Endothelial cell (in vitro differentiated cells): ENCODE results near the gene ADGRG2. TPM values are rescaled to one million over a fixed set of nuclear protein-coding genes. Genes with fewer than 3 reads are reported as not detected.

Source experiments
- DNase-seq: peaks from one replicate; pipeline ENCODE4 v3.0.0; 2021; ENCODE audit warnings: low spot score
- H3K27ac Mint-ChIP-seq: one replicate; pipeline ENCODE4 v1.8.0; 2021; ENCODE audit warnings: mixed read lengths, inconsistent platforms; ENCODE audit not compliant: unreplicated experiment
- H3K27me3 Mint-ChIP-seq: one replicate; pipeline ENCODE4 v1.8.0; 2021; ENCODE audit warnings: mild to moderate bottlenecking, moderate library complexity, mixed read lengths, inconsistent platforms; ENCODE audit not compliant: unreplicated experiment
- H3K36me3 Mint-ChIP-seq: one replicate; pipeline ENCODE4 v1.8.0; 2021; ENCODE audit warnings: mild to moderate bottlenecking, low read depth, mixed read lengths, inconsistent platforms; ENCODE audit not compliant: unreplicated experiment
- H3K4me1 Mint-ChIP-seq: one replicate; pipeline ENCODE4 v1.8.0; 2021; ENCODE audit warnings: mild to moderate bottlenecking, mixed read lengths, inconsistent platforms; ENCODE audit not compliant: unreplicated experiment
- H3K4me3 Mint-ChIP-seq: one replicate; pipeline ENCODE4 v1.8.0; 2021; ENCODE audit warnings: mild to moderate bottlenecking, mixed read lengths, inconsistent platforms; ENCODE audit not compliant: unreplicated experiment
- H3K9me3 Mint-ChIP-seq: one replicate; pipeline ENCODE4 v1.8.0; 2021; ENCODE audit warnings: mixed read lengths, inconsistent platforms; ENCODE audit not compliant: unreplicated experiment
- total RNA-seq: library from RNA; stranded (reverse); fragmentation: NEBNext Ultra II Directional; extraction: Animal tissue kit (Norgen Biotek cat#: 25700); gene quantifications from one replicate; pipeline ENCODE4 v1.2.1, GENCODE V29; 2021; ENCODE audit not compliant: unreplicated experiment
- TF ChIP-seq, protein P1 (sequence below): fragments of 200-600 bp; sonication (generic); IDR thresholded peaks from one replicate; pipeline ENCODE4 v1.5.0; 2021; ENCODE audit warnings: antibody characterized with exemption; ENCODE audit not compliant: unreplicated experiment

The ADGRG2 gene
- total RNA-seq, 1 donor from 2014 or later = not detected

DNA sequence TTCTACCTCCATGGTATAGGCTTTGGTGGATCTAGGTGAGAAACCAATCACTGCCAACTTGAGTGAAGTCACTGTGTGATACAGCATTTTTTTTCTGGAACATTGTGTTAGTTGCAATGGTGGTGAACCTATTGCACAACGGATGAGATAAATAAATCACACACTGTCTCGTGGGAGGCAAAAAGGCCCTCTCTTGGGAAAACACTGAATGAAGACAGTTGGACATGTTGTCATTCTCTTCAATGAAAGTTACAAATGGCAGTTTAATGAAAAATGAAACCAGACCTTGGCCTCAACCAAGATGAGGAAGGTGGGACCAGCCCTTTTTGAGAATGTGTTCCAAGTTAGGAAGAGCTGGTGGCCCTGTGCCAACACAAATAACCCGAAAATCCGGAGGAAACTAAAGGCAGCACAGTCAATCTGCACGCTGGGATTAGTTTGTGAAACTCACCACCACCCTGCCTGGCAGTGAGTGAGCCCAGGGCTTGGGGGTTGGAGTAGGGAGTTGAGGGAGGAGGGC, 5.4 kb upstream of the ADGRG2 start:
- Mint-ChIP-seq H3K36me3 (no peaks in the 10 kb centered on the region), H3K27me3 (no peaks in the 10 kb centered on the region), H3K4me1 (no peaks in the 10 kb centered on the region), H3K27ac (no peak overlapping the region), H3K9me3 (no peaks in the 10 kb centered on the region), H3K4me3 (no peak overlapping the region)
- TF ChIP-seq, protein P1, sequence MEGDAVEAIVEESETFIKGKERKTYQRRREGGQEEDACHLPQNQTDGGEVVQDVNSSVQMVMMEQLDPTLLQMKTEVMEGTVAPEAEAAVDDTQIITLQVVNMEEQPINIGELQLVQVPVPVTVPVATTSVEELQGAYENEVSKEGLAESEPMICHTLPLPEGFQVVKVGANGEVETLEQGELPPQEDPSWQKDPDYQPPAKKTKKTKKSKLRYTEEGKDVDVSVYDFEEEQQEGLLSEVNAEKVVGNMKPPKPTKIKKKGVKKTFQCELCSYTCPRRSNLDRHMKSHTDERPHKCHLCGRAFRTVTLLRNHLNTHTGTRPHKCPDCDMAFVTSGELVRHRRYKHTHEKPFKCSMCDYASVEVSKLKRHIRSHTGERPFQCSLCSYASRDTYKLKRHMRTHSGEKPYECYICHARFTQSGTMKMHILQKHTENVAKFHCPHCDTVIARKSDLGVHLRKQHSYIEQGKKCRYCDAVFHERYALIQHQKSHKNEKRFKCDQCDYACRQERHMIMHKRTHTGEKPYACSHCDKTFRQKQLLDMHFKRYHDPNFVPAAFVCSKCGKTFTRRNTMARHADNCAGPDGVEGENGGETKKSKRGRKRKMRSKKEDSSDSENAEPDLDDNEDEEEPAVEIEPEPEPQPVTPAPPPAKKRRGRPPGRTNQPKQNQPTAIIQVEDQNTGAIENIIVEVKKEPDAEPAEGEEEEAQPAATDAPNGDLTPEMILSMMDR = no peak
- no peak for DNase-seq

DNA sequence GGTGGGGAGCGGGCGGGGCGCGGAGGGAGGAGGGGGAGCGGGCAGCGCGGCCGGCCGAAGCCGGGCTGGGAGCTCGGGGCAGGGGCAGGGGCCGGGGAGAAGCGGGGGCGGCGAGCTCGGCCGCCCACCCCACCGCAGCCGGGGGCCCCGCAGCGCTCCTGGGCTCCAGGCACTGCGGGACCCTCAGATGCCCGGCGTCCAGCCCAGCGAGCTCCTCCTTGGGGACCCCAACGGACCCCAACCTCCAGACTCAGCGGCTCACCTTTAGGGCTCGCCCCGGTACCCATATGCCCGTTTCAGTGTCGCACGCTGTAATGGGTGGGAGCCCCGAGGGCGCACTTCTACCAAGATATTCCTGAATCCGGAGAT, 357 bp upstream of the ADGRG2 start:
- no peaks in the 10 kb centered on the region for H3K9me3 Mint-ChIP-seq
- no peak for DNase-seq
- no peaks in the 10 kb centered on the region for H3K27me3 Mint-ChIP-seq
- H3K27ac Mint-ChIP-seq = no peak overlapping the region
- TF ChIP-seq, protein P1 = no peak
- H3K4me3 Mint-ChIP-seq = peak overlapping the region; percentile 65
- no peaks in the 10 kb centered on the region for H3K4me1 Mint-ChIP-seq
- no peaks in the 10 kb centered on the region for H3K36me3 Mint-ChIP-seq

DNA sequence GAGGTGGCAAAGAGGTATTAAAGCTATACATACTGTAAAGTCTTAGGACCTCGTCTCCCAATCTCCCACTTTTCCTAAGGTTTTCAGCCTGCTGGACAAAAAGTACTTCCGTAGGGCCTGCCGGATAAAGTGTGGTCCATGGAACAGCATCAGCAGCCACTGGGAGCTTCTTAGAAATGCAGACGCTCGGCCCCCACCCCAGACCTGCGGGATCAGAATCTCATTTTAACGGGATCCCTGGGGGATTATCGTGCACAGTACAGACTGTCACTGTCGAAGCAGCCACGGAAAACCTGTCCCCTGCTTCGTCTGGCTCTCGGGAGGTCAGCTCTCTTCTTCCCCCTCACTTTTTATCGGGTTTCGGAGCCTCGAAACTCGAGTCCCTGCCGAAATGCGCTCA, 802 bp downstream of the ADGRG2 start:
- no peak overlapping the region for H3K27ac Mint-ChIP-seq
- H3K27me3 Mint-ChIP-seq = no peaks in the 10 kb centered on the region
- no peaks in the 10 kb centered on the region for H3K4me1 Mint-ChIP-seq
- no peak for DNase-seq
- H3K9me3 Mint-ChIP-seq = no peaks in the 10 kb centered on the region
- TF ChIP-seq, protein P1 = no peak
- no peaks in the 10 kb centered on the region for H3K36me3 Mint-ChIP-seq
- H3K4me3 Mint-ChIP-seq = no peak overlapping the region

DNA sequence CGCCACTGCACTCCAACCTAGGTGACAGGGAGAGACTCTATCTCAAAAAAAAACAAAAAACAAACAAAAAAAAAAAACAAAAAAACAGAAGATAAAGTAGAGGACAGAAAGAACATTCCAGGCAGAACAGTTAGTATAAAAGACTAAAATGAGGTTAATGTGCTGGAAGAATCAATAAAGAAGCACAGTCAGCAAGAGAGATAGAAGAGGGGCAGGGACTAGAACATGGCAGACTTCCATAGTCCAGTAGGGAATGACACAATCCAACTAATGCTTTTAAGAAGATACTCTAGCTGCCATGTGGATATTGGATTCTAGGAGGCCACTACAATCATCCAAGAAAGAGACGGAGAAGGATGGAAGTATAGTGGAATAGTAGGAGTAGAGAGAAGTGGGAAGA, 11.6 kb downstream of the ADGRG2 start:
- H3K27me3 Mint-ChIP-seq = no peaks in the 10 kb centered on the region
- no peak for DNase-seq
- H3K4me1 Mint-ChIP-seq = no peaks in the 10 kb centered on the region
- H3K36me3 Mint-ChIP-seq = no peaks in the 10 kb centered on the region
- no peak overlapping the region for H3K4me3 Mint-ChIP-seq
- TF ChIP-seq, protein P1 = no peak
- H3K9me3 Mint-ChIP-seq = no peaks in the 10 kb centered on the region
- no peak overlapping the region for H3K27ac Mint-ChIP-seq

DNA sequence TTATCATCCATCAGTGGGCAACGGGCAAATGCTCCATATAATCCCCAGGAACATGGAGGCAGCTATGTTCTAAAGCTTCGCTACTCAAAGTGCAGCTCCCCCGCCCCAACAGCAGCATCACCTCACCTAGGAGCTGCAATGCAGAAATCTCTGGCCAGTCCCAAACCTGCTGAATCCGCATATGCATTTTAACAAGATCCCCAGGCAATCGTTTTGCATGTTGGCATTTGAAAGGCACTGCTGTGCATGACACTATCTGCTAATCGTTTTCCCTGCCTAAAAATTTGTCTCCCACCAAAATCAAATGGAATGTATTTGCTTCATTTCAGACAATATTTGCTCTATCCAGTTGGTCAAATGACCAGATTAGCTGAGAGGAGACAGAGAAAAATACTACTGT, 15.2 kb downstream of the ADGRG2 start:
- DNase-seq = no peak
- Mint-ChIP-seq H3K27me3 (no peaks in the 10 kb centered on the region), H3K9me3 (no peaks in the 10 kb centered on the region), H3K36me3 (no peaks in the 10 kb centered on the region), H3K27ac (no peak overlapping the region), H3K4me1 (no peaks in the 10 kb centered on the region), H3K4me3 (no peak overlapping the region)
- TF ChIP-seq, protein P1 = no peak
